ENCODE results near the gene XYLB. TPM values are rescaled to one million over a fixed set of nuclear protein-coding genes. Genes with fewer than 3 reads are reported as not detected.

Gene XYLB
- total and polyA plus RNA-seq, 2 experiments from 2014 or later: 0.36 to 0.97 TPM

DNA sequence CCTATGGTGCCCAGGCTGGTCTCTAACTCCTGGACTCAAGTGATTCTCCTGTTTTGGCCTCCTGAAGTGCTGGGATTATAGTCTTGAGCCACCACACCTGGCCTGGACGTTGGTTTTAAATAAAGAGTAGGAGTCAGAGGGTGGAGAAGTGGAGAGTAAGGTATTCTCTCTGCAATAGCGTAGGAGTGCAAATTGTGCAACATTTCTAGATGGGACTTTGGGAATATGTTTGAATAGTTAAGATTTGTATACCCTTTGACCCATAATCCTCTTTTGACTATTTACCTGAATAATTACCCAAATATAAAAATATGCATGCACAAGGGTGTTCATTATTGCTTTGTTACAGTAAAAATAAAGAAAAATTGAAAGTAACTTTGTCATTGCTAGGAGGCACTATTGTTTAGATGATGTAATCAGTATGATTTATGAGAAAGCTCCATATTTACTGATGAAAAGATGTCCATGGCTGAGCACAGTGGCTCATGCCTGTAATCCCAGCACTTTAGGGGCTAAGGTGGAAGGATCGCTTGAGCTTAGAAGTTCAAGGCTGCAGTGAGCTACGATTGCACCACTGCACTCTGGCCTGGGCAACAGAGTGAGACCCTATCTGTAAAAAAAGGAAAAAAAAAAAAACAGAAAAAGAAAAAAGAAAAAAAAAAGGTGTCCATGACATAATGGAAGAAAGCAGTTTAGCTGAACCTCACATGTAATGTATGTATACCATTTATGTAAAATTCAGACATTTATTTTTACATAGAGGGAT is 15.1 kb upstream of the XYLB start:
- no peak for TF ChIP-seq CTCF (IDR thresholded peaks at IDR 0.05; ENCODE audit: low read depth, low read length)

GRCh38 chr3:38332201-38332600 is 14.4 kb upstream of the XYLB start:
- Histone ChIP-seq H3K27me3 (no peaks in the 10 kb centered on the region), H3K9me3 (ENCODE audit: low read depth) (no peaks in the 10 kb centered on the region), H3K4me1 (ENCODE audit: low read depth) (no peaks in the 10 kb centered on the region), H3K27ac (no peak overlapping the region), H3K36me3 (no peaks in the 10 kb centered on the region), H3K4me3 (no peak overlapping the region)
- no peak for DNase-seq (ENCODE audit: low read depth in 1 of 2, low spot score in 1 of 2)
- TF ChIP-seq CTCF (IDR thresholded peaks at IDR 0.05; ENCODE audit: low read depth, low read length): no peak

More for the DNA sequence above, 15.1 kb upstream of the XYLB start:
- Histone ChIP-seq H3K4me3 (no peak overlapping the region), H3K9me3 (ENCODE audit: low read depth) (no peaks in the 10 kb centered on the region), H3K27ac (no peak overlapping the region), H3K36me3 (no peaks in the 10 kb centered on the region), H3K4me1 (ENCODE audit: low read depth) (no peaks in the 10 kb centered on the region), H3K27me3 (no peaks in the 10 kb centered on the region)
- DNase-seq (ENCODE audit: low read depth in 1 of 2, low spot score in 1 of 2): no peak

GRCh38 chr3:38334142-38335055 is 12.2 kb upstream of the XYLB start:
- Histone ChIP-seq H3K4me3 (no peak overlapping the region), H3K4me1 (ENCODE audit: low read depth) (no peaks in the 10 kb centered on the region), H3K36me3 (no peaks in the 10 kb centered on the region), H3K27me3 (no peaks in the 10 kb centered on the region), H3K9me3 (ENCODE audit: low read depth) (no peaks in the 10 kb centered on the region), H3K27ac (no peak overlapping the region)
- TF ChIP-seq CTCF (IDR thresholded peaks at IDR 0.05; ENCODE audit: low read depth, low read length): no peak
- peak; percentile 9 to 87 for DNase-seq (ENCODE audit: low read depth in 1 of 2, low spot score in 1 of 2)

- Histone ChIP-seq H3K4me3 (no peak overlapping the region), H3K27ac (no peak overlapping the region), H3K36me3 (no peaks in the 10 kb centered on the region), H3K4me1 (ENCODE audit: low read depth) (no peaks in the 10 kb centered on the region), H3K27me3 (no peaks in the 10 kb centered on the region), H3K9me3 (ENCODE audit: low read depth) (no peaks in the 10 kb centered on the region)
- no peak for DNase-seq (ENCODE audit: low read depth in 1 of 2, low spot score in 1 of 2)
- TF ChIP-seq CTCF (IDR thresholded peaks at IDR 0.05; ENCODE audit: low read depth, low read length): no peak
These were observed 11.3 kb upstream of the XYLB start for GRCh38 chr3:38335263-38335662.

GRCh38 chr3:38337703-38338102 is 8.9 kb upstream of the XYLB start:
- no peak for DNase-seq (ENCODE audit: low read depth in 1 of 2, low spot score in 1 of 2)
- Histone ChIP-seq H3K9me3 (ENCODE audit: low read depth) (no peaks in the 10 kb centered on the region), H3K27me3 (no peaks in the 10 kb centered on the region), H3K4me3 (no peak overlapping the region), H3K36me3 (no peaks in the 10 kb centered on the region), H3K4me1 (ENCODE audit: low read depth) (no peaks in the 10 kb centered on the region), H3K27ac (no peak overlapping the region)
- no peak for TF ChIP-seq CTCF (IDR thresholded peaks at IDR 0.05; ENCODE audit: low read depth, low read length)
